GM12864 (cell line): ENCODE data around the gene LIMS1.

Source experiments
- DNase-seq: peaks from one replicate; pipeline ENCODE4 v3.0.0-alpha.2; 2011; ENCODE audit warnings: low read depth
- H3K4me3 ChIP-seq: 2 replicates; pipeline ENCODE4 v1.5.1; 2011; ENCODE audit warnings: mild to moderate bottlenecking, low read depth, low read length, control low read depth
- TF ChIP-seq, protein P1 (sequence below): IDR thresholded peaks from 2 replicates; pipeline ENCODE4 v1.5.1; 2011; ENCODE audit warnings: low read depth, mild to moderate bottlenecking, moderate library complexity, low read length, control low read depth, inconsistent platforms; ENCODE audit errors: missing control alignments

LIMS1 gene

DNA sequence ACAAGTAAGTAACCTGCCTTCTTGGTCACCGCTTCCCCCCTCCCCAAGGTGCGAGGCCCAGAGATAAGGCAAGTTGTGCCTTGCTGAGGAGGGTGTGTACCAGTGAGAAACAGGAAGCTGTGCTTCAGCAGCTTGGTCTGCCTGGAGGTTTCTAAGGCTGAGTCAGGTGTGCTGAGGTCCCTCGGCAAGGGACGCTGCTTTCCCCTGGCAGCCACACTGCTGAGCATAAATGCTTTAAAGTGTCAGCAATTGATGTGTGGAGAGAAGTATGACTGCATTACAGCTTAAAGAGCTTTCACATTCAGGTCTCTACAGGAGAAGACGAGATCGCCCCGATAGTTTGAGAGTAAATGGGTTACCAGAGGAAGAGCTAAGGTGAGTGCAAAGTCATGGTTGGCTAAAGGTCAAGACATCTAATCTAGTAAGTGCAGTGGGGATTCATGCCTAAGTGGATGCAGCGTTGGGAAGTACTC is 86.9 kb downstream of the LIMS1 start:
- peak; percentile 75 for DNase-seq
- TF ChIP-seq, protein P1, sequence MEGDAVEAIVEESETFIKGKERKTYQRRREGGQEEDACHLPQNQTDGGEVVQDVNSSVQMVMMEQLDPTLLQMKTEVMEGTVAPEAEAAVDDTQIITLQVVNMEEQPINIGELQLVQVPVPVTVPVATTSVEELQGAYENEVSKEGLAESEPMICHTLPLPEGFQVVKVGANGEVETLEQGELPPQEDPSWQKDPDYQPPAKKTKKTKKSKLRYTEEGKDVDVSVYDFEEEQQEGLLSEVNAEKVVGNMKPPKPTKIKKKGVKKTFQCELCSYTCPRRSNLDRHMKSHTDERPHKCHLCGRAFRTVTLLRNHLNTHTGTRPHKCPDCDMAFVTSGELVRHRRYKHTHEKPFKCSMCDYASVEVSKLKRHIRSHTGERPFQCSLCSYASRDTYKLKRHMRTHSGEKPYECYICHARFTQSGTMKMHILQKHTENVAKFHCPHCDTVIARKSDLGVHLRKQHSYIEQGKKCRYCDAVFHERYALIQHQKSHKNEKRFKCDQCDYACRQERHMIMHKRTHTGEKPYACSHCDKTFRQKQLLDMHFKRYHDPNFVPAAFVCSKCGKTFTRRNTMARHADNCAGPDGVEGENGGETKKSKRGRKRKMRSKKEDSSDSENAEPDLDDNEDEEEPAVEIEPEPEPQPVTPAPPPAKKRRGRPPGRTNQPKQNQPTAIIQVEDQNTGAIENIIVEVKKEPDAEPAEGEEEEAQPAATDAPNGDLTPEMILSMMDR = no peak
- H3K4me3 ChIP-seq = peak overlapping the region; percentile 2; the same call in 1 of the 2 replicates

GRCh38 chr2:108621687-108622681 is 87.7 kb downstream of the LIMS1 start:
- TF ChIP-seq, protein P1 = no peak
- no peak overlapping the region for H3K4me3 ChIP-seq
- DNase-seq = no peak

DNA sequence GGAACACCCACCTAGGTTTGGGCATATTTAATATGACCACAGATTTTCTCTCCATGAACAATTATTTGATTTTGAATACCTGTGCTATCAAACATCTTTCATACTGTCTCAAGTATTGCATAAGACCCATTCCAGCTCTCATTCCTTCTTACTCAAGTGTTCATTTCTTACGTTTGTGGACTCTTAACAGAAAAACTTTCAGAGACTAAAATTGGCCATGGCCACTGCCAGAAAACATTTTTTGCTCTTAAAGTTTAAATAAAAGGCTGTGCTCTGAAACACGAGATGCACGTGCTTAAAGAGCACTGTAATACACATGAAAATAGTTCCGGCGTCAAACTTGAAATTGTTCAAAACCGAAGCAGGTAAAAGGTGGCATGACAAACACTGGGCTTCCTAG is 89.3 kb downstream of the LIMS1 start:
- TF ChIP-seq, protein P1 = no peak
- DNase-seq = no peak
- no peak overlapping the region for H3K4me3 ChIP-seq

GRCh38 chr2:108625186-108625827 is 91.0 kb downstream of the LIMS1 start:
- DNase-seq = no peak
- TF ChIP-seq, protein P1 = no peak
- H3K4me3 ChIP-seq = no peak overlapping the region

DNA sequence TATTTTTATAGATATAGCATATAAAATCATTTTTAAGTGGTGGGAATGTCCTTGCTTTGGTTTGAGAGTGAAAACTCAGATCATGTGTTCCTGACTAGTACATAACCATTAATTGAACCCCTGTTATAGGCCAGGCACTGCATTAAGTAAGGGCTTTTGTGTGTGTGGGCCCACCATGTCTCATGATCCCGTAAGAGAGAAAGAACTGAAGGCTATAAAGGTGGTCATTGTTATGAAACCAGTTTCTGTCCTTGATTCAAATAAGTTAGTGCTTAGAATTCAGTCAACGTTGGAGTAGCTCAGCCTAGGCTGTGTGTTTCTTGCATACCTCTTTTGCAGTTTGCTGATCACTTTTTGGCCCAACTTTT is 91.5 kb downstream of the LIMS1 start:
- TF ChIP-seq, protein P1 = no peak
- no peak for DNase-seq
- no peak overlapping the region for H3K4me3 ChIP-seq

- no peak overlapping the region for H3K4me3 ChIP-seq
- DNase-seq = no peak
- TF ChIP-seq, protein P1 = no peak
Measured at GRCh38 chr2:108626995-108627394, 92.7 kb downstream of the LIMS1 start.
